Chondrocyte (in vitro differentiated cells): ENCODE data around the gene KYAT1. TPM values are rescaled to one million over a fixed set of nuclear protein-coding genes. Genes with fewer than 3 reads are reported as not detected.

ENCODE experiments used
- DNase-seq: peaks from one replicate; pipeline ENCODE4 v3.0.0; 2021; ENCODE audit warnings: mixed read lengths, low spot score
- H3K27ac Mint-ChIP-seq: one replicate; pipeline ENCODE4 v1.8.0; 2021; ENCODE audit warnings: mild to moderate bottlenecking, moderate library complexity, mixed read lengths; ENCODE audit not compliant: unreplicated experiment
- H3K27me3 Mint-ChIP-seq: 2 replicates; pipeline ENCODE4 v1.8.0; 2021; ENCODE audit warnings: low read depth, mixed read lengths
- H3K36me3 Mint-ChIP-seq: 2 replicates; pipeline ENCODE4 v1.8.0; 2021; ENCODE audit warnings: low read depth, mixed read lengths
- H3K4me1 Mint-ChIP-seq: 2 replicates; pipeline ENCODE4 v1.8.0; 2021; ENCODE audit warnings: low read depth, mild to moderate bottlenecking, mixed read lengths
- H3K4me3 Mint-ChIP-seq: one replicate; pipeline ENCODE4 v1.8.0; 2021; ENCODE audit warnings: mild to moderate bottlenecking, moderate library complexity, mixed read lengths; ENCODE audit not compliant: unreplicated experiment
- H3K9me3 Mint-ChIP-seq: 2 replicates; pipeline ENCODE4 v1.8.0; 2021; ENCODE audit warnings: low read depth, mixed read lengths
- total RNA-seq: library from RNA; stranded (reverse); gene quantifications from 3 replicates; pipeline ENCODE4 v1.2.1, GENCODE V29; 2021
- TF ChIP-seq, protein P1 (sequence below): fragments of 200-600 bp; sonication (generic); IDR thresholded peaks from 2 replicates; pipeline ENCODE4 v1.5.0; 2021; ENCODE audit warnings: antibody characterized with exemption, mild to moderate bottlenecking, moderate library complexity

KYAT1 gene
- total RNA-seq, 1 donor from 2014 or later, result 3.6 TPM

DNA sequence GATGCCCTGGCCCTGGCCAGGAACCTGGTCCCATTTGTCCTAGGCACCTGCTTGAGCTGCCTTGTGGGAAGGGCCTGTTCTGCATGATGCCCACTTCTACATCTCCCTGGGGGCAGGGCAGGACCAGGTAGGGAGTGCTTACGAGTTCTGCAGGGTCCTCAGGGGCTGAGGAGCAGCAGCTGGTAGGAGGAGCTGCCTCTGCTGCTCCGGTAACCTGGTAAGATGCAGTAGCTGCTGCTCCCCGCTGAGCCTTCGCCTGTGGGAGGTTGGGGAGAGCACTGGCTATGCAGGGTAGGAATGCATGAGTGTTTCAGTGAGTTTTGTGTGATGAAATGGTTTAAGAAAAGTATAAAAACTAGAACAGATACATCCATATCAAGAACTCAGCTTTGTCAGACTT lies 13.8 kb upstream of the KYAT1 start:
- Mint-ChIP-seq H3K4me3 (no peak overlapping the region), H3K27me3 (no peaks in the 10 kb centered on the region), H3K36me3 (peaks cover 10% of the 10 kb centered on the region), H3K27ac (no peak overlapping the region), H3K4me1 (peaks cover 53% of the 10 kb centered on the region), H3K9me3 (no peaks in the 10 kb centered on the region)
- DNase-seq, result no peak
- TF ChIP-seq, protein P1, sequence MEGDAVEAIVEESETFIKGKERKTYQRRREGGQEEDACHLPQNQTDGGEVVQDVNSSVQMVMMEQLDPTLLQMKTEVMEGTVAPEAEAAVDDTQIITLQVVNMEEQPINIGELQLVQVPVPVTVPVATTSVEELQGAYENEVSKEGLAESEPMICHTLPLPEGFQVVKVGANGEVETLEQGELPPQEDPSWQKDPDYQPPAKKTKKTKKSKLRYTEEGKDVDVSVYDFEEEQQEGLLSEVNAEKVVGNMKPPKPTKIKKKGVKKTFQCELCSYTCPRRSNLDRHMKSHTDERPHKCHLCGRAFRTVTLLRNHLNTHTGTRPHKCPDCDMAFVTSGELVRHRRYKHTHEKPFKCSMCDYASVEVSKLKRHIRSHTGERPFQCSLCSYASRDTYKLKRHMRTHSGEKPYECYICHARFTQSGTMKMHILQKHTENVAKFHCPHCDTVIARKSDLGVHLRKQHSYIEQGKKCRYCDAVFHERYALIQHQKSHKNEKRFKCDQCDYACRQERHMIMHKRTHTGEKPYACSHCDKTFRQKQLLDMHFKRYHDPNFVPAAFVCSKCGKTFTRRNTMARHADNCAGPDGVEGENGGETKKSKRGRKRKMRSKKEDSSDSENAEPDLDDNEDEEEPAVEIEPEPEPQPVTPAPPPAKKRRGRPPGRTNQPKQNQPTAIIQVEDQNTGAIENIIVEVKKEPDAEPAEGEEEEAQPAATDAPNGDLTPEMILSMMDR, result no peak

DNA sequence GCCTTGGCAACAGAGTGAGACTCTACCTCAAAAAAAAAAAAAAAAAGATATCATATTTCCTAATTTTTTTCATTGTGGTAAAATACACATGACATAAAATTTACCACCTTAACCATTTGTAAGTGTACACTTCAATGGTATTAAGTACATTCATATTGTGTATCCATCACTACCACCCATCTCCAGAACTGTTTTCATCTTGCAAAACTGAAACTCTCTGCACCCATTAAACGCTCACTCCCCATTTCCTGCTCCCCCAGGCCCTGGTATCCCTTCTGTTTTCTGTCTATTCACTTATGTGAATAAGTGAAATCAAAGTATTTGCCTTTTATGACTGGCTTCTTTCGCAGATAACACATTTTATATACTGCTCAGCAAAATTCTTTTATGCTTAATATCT lies 13.0 kb upstream of the KYAT1 start:
- Mint-ChIP-seq H3K27ac (no peak overlapping the region), H3K27me3 (no peaks in the 10 kb centered on the region), H3K36me3 (peaks cover 12% of the 10 kb centered on the region), H3K4me1 (peaks cover 50% of the 10 kb centered on the region), H3K4me3 (no peak overlapping the region), H3K9me3 (no peaks in the 10 kb centered on the region)
- DNase-seq, result no peak
- TF ChIP-seq, protein P1, result no peak

GRCh38 chr9:128893354-128893753 lies 11.6 kb upstream of the KYAT1 start:
- no peak for DNase-seq
- Mint-ChIP-seq H3K27me3 (no peaks in the 10 kb centered on the region), H3K4me1 (peaks cover 52% of the 10 kb centered on the region), H3K9me3 (no peaks in the 10 kb centered on the region), H3K36me3 (peaks cover 17% of the 10 kb centered on the region), H3K4me3 (no peak overlapping the region), H3K27ac (peak overlapping the region; percentile 86)
- TF ChIP-seq, protein P1, result no peak

- Mint-ChIP-seq H3K4me3 (peak overlapping the region; percentile 16), H3K36me3 (peaks cover 16% of the 10 kb centered on the region), H3K27ac (peak overlapping the region; percentile 86), H3K27me3 (no peaks in the 10 kb centered on the region), H3K9me3 (no peaks in the 10 kb centered on the region), H3K4me1 (peaks cover 61% of the 10 kb centered on the region)
- TF ChIP-seq, protein P1, result no peak
- no peak for DNase-seq
These were observed 10.6 kb upstream of the KYAT1 start for GRCh38 chr9:128892221-128892921.

DNA sequence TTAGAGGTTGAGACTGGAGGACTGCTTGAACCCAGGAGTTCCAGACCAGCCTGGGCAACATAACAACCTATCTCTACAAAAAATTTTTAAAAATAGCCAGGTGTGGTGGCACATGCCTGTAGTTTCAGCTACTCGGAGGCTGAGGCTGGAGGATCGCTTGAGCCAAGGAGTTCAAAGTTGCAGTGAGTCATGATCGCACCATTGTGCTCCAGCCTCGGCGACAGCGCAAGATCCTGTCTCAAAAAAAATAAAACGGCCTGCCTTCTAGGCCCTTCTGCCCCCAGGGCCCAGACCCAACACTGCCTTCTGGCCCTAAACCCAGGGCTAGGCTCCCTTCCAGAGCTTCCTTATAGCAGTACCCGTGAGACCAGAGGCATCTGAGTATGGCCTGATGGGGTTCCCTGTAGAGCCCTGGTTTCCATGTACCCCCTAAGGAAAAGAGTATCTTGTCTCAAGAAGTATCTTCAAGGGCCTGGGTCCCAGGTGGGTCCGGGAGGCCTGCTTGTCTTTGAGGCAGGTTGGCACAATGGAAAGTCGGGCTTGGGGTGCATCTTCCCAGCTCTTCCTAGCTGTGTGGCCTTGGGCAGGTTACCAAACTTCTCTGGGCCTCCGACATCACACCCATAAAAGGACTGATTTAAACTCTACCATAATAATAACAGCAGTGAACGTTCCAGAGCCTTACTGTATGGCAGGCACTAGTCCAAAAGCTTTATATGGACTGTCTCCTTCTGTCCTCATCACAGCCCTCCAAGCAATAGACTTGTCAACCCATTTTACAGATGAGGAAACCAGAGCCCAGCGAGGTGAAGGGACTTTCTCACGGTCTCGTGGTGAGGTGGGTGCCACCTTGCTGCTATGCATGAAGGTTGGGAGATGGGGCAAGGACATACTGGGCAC lies 9.8 kb upstream of the KYAT1 start:
- H3K27me3 Mint-ChIP-seq, result no peaks in the 10 kb centered on the region
- no peak for DNase-seq
- H3K27ac Mint-ChIP-seq, result no peak overlapping the region
- TF ChIP-seq, protein P1, result no peak
- H3K4me3 Mint-ChIP-seq, result no peak overlapping the region
- H3K4me1 Mint-ChIP-seq, result peaks cover 64% of the 10 kb centered on the region
- H3K9me3 Mint-ChIP-seq, result no peaks in the 10 kb centered on the region
- peaks cover 14% of the 10 kb centered on the region for H3K36me3 Mint-ChIP-seq
